Measurements from ENCODE around the gene VWA5B2. TPM values are rescaled to one million over a fixed set of nuclear protein-coding genes. Genes with fewer than 3 reads are reported as not detected.

VWA5B2 gene
- total RNA-seq, 1 experiment from 2014 or later = 10.6 TPM

DNA sequence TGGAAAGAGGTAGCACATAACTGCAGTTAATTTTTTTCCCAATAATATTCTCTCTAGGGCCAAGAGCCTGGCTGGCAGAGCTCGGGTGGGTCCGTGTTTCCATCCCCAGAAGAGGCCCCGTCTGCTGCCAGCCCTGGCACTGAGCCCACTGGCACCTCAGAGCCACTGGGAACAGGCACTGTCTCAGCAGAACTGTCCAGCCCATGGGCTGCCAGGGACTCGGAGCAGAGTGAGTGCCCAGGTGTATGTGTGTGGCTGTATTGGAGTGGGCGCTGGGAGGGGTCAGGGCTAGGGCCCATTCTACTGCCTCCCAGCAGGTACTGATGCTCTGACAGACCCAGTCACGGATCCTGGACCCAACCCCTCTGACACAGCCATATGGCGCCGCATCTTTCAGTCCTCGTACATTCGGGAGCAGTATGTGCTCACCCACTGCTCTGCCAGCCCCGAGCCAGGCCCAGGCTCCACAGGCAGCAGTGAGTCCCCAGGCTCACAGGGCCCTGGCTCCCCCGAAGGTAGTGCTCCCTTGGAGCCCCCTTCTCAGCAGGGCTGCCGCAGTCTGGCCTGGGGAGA, 8.9 kb downstream of the VWA5B2 start:
- no peaks in the 10 kb centered on the region for H3K9me3 ChIP-seq (ENCODE audit: control insufficient read depth in 1 of 2, insufficient read depth in 1 of 2, low read depth in 1 of 2, low read length in 2 of 2)

More for the DNA sequence above, 8.9 kb downstream of the VWA5B2 start:
- Histone ChIP-seq H3K27me3 (ENCODE audit: insufficient read depth, low read length) (no peaks in the 10 kb centered on the region), H3K79me2 (ENCODE audit: insufficient read depth, low read length) (no peaks in the 10 kb centered on the region), H3K4me1 (ENCODE audit: control insufficient read depth in 1 of 2, insufficient read depth in 2 of 2, low read length in 2 of 2) (peaks cover 12 to 17% of the 10 kb centered on the region in 2 experiments), H4K20me1 (ENCODE audit: insufficient read depth) (no peaks in the 10 kb centered on the region), H2AFZ (ENCODE audit: low read depth, low read length, poor library complexity, severe bottlenecking) (no peak overlapping the region), H3K4me2 (ENCODE audit: low read length) (no peak overlapping the region), H3K4me3 (replicated peaks in 1 of 2; ENCODE audit: low read depth in 1 of 2, low read length in 2 of 2) (no peak overlapping the region), H3K9me2 (ENCODE audit: insufficient read depth) (no peaks in the 10 kb centered on the region), H3K9ac (ENCODE audit: low read length) (no peak overlapping the region), H3K27ac (ENCODE audit: low read depth, low read length) (no peak overlapping the region), H3K36me3 (ENCODE audit: control insufficient read depth in 1 of 2, insufficient read depth in 2 of 2, low read length in 2 of 2) (peaks cover 11% of the 10 kb centered on the region in 2 experiments; a peak in 3 of 4 replicates)
- ChIA-PET RAD21 (ENCODE audit: low non-redundant PET in 1 of 2, low total read pairs in 2 of 2, uncharacterized antibody in 2 of 2, unreplicated experiment in 2 of 2) (no interaction called here), CTCF (interaction anchor here (2.3 kb wide), 1 partner anchor 11 kb away, joined by 9 read pairs; no protein-coding TSS in a partner anchor), POLR2A (interaction anchor here (1.0 to 1.2 kb wide), 2 partner anchors 8 to 11 kb away, joined by 3 to 4 read pairs; no protein-coding TSS in a partner anchor)
- ATAC-seq = no peak
- no peak for DNase-seq (ENCODE audit: low read depth, low spot score)
- TF ChIP-seq RAD21 (IDR thresholded peaks at IDR 0.05; ENCODE audit: low read depth) (no peak), EZH2 (IDR thresholded peaks at IDR 0.05) (no peak), EZH2phosphoT487 (IDR thresholded peaks at IDR 0.05; ENCODE audit: borderline replicate concordance) (no peak), EGR1 (IDR thresholded peaks at IDR 0.05; ENCODE audit: low read depth) (no peak), YY1 (IDR thresholded peaks at IDR 0.05; ENCODE audit: extremely low read depth, insufficient replicate concordance, low read depth, low read length) (no peak), POLR2AphosphoS5 (IDR thresholded peaks at IDR 0.05; ENCODE audit: low read depth, low read length) (no peak), TCF7L2 (IDR thresholded peaks at IDR 0.05; ENCODE audit: borderline replicate concordance, extremely low read depth, insufficient read depth, insufficient read length) (no peak), SRF (IDR thresholded peaks at IDR 0.05; ENCODE audit: low read depth) (no peak)
- TF ChIP-seq, protein P1, sequence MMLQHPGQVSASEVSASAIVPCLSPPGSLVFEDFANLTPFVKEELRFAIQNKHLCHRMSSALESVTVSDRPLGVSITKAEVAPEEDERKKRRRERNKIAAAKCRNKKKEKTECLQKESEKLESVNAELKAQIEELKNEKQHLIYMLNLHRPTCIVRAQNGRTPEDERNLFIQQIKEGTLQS (IDR thresholded peaks at IDR 0.05) = no peak
- TF ChIP-seq, protein P2, sequence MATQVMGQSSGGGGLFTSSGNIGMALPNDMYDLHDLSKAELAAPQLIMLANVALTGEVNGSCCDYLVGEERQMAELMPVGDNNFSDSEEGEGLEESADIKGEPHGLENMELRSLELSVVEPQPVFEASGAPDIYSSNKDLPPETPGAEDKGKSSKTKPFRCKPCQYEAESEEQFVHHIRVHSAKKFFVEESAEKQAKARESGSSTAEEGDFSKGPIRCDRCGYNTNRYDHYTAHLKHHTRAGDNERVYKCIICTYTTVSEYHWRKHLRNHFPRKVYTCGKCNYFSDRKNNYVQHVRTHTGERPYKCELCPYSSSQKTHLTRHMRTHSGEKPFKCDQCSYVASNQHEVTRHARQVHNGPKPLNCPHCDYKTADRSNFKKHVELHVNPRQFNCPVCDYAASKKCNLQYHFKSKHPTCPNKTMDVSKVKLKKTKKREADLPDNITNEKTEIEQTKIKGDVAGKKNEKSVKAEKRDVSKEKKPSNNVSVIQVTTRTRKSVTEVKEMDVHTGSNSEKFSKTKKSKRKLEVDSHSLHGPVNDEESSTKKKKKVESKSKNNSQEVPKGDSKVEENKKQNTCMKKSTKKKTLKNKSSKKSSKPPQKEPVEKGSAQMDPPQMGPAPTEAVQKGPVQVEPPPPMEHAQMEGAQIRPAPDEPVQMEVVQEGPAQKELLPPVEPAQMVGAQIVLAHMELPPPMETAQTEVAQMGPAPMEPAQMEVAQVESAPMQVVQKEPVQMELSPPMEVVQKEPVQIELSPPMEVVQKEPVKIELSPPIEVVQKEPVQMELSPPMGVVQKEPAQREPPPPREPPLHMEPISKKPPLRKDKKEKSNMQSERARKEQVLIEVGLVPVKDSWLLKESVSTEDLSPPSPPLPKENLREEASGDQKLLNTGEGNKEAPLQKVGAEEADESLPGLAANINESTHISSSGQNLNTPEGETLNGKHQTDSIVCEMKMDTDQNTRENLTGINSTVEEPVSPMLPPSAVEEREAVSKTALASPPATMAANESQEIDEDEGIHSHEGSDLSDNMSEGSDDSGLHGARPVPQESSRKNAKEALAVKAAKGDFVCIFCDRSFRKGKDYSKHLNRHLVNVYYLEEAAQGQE (IDR thresholded peaks at IDR 0.05; ENCODE audit: low read depth) = no peak
- TF ChIP-seq, protein P3, sequence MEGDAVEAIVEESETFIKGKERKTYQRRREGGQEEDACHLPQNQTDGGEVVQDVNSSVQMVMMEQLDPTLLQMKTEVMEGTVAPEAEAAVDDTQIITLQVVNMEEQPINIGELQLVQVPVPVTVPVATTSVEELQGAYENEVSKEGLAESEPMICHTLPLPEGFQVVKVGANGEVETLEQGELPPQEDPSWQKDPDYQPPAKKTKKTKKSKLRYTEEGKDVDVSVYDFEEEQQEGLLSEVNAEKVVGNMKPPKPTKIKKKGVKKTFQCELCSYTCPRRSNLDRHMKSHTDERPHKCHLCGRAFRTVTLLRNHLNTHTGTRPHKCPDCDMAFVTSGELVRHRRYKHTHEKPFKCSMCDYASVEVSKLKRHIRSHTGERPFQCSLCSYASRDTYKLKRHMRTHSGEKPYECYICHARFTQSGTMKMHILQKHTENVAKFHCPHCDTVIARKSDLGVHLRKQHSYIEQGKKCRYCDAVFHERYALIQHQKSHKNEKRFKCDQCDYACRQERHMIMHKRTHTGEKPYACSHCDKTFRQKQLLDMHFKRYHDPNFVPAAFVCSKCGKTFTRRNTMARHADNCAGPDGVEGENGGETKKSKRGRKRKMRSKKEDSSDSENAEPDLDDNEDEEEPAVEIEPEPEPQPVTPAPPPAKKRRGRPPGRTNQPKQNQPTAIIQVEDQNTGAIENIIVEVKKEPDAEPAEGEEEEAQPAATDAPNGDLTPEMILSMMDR (IDR thresholded peaks at IDR 0.05 in 2 of 3, conservative IDR thresholded peaks at IDR 0.05 in 1 of 3; ENCODE audit: borderline replicate concordance in 1 of 3, insufficient read depth in 1 of 3, low read depth in 2 of 3, low read length in 2 of 3) = no peak
- BruUV-seq (replicated peaks) = no TSS peak
- intact Hi-C loops (cut with micrococcal nuclease) = no loop called here
